Measurements from ENCODE around the gene ACSS2.

Gene ACSS2

DNA sequence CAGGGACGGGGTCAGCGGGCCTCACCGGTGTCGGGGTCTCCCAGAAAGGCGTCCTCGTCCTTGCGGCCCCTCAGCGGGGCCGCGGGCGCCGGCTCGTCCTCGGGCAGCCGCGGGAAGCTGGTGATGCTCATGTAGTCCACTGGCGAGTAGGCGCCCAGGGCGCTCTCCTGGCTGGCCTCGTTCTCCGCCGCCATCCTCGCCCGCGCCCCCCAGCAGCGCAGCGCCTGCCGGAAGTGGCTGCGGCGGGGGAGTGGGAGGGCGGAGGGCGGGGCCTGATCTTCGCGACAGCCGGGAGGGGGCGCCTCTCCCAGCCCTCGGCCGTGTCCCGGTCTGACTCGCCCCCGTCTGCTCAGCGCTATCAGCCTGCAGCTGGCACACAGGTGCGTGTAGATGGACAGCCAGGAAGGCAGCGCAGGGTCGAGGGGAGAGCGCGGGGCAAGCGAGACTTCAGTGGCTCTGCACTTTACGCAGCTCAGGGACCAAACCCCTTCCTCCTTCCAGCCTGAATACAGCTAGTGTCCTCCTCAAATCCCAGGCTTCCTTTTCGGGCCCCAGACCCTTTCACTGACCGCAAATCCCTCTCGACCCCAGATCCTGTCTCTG is 3.7 kb upstream of the ACSS2 start, which contains the start of gene GGT7:
Gene GGT7, minus strand, starts transcription at position 235 of the 603 bp plus-strand sequence. Its CDS starts 41 bp downstream, at position 194.
- ATAC-seq, result peak; percentile 80
- TF ChIP-seq PPARA (CRISPR knock-in tag; IDR thresholded peaks at IDR 0.05; ENCODE audit: borderline replicate concordance) (no peak), RARB (CRISPR knock-in tag; IDR thresholded peaks at IDR 0.05) (no peak), BACH2 (CRISPR knock-in tag; IDR thresholded peaks at IDR 0.05; ENCODE audit: borderline replicate concordance) (no peak)
- TF ChIP-seq, protein P1, sequence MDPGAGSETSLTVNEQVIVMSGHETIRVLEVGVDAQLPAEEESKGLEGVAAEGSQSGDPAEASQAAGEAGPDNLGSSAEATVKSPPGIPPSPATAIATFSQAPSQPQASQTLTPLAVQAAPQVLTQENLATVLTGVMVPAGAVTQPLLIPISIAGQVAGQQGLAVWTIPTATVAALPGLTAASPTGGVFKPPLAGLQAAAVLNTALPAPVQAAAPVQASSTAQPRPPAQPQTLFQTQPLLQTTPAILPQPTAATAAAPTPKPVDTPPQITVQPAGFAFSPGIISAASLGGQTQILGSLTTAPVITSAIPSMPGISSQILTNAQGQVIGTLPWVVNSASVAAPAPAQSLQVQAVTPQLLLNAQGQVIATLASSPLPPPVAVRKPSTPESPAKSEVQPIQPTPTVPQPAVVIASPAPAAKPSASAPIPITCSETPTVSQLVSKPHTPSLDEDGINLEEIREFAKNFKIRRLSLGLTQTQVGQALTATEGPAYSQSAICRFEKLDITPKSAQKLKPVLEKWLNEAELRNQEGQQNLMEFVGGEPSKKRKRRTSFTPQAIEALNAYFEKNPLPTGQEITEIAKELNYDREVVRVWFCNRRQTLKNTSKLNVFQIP (CRISPR knock-in tag; IDR thresholded peaks at IDR 0.05; ENCODE audit: borderline replicate concordance, low read depth), result no peak

DNA sequence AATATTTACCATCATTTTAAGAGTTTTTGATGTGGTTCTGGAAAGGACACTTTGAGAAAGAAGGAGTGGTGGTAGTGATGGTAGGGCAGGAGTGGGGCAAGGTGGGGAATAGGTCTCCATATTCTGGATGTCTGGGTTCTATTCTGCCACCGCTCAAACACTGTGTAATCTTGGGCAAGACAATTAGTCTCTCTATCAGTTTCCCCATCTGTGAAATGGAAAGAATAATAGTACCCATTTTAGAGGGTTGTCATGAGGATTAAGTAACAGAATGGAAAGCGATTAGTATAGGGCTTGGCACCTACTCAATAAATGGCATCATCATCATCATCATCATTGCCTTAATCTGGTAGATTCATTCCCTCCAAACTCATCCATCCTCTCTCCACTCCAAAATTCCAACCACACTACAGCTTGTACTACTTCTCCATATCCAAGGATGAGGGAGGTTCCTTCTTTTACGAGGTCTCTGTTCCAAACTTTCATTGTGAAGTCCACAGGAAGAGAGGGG is 2.8 kb upstream of the ACSS2 start:
- ATAC-seq, result no peak
- no peak for TF ChIP-seq ZNF8 (CRISPR knock-in tag; IDR thresholded peaks at IDR 0.05)
- TF ChIP-seq, protein P2, sequence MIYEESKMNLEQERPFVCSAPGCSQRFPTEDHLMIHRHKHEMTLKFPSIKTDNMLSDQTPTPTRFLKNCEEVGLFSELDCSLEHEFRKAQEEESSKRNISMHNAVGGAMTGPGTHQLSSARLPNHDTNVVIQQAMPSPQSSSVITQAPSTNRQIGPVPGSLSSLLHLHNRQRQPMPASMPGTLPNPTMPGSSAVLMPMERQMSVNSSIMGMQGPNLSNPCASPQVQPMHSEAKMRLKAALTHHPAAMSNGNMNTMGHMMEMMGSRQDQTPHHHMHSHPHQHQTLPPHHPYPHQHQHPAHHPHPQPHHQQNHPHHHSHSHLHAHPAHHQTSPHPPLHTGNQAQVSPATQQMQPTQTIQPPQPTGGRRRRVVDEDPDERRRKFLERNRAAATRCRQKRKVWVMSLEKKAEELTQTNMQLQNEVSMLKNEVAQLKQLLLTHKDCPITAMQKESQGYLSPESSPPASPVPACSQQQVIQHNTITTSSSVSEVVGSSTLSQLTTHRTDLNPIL (CRISPR knock-in tag; IDR thresholded peaks at IDR 0.05; ENCODE audit: low read depth), result no peak
- no peak for TF ChIP-seq TCF4 (CRISPR knock-in tag; IDR thresholded peaks at IDR 0.05; ENCODE audit: borderline replicate concordance)
- TF ChIP-seq, protein P3, sequence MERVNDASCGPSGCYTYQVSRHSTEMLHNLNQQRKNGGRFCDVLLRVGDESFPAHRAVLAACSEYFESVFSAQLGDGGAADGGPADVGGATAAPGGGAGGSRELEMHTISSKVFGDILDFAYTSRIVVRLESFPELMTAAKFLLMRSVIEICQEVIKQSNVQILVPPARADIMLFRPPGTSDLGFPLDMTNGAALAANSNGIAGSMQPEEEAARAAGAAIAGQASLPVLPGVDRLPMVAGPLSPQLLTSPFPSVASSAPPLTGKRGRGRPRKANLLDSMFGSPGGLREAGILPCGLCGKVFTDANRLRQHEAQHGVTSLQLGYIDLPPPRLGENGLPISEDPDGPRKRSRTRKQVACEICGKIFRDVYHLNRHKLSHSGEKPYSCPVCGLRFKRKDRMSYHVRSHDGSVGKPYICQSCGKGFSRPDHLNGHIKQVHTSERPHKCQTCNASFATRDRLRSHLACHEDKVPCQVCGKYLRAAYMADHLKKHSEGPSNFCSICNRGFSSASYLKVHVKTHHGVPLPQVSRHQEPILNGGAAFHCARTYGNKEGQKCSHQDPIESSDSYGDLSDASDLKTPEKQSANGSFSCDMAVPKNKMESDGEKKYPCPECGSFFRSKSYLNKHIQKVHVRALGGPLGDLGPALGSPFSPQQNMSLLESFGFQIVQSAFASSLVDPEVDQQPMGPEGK (CRISPR knock-in tag; IDR thresholded peaks at IDR 0.05; ENCODE audit: borderline replicate concordance), result no peak
- TF ChIP-seq TOX (CRISPR knock-in tag; IDR thresholded peaks at IDR 0.05; ENCODE audit: borderline replicate concordance), result no peak
- TF ChIP-seq ZFP30 (CRISPR knock-in tag; IDR thresholded peaks at IDR 0.05), result no peak
- no peak for TF ChIP-seq RARB (CRISPR knock-in tag; IDR thresholded peaks at IDR 0.05)
- no peak for TF ChIP-seq ZNF70 (CRISPR knock-in tag; IDR thresholded peaks at IDR 0.05)
- no peak for TF ChIP-seq OSR1 (CRISPR knock-in tag; IDR thresholded peaks at IDR 0.05)
- TF ChIP-seq ISL1 (CRISPR knock-in tag; IDR thresholded peaks at IDR 0.05), result no peak
- no peak for TF ChIP-seq GLIS3 (CRISPR knock-in tag; IDR thresholded peaks at IDR 0.05)
- no peak for TF ChIP-seq ZFP3 (CRISPR knock-in tag; IDR thresholded peaks at IDR 0.05)
- TF ChIP-seq ZNF565 (CRISPR knock-in tag; conservative IDR thresholded peaks at IDR 0.05; ENCODE audit: low read depth), result no peak
- no peak for TF ChIP-seq PPARA (CRISPR knock-in tag; IDR thresholded peaks at IDR 0.05; ENCODE audit: borderline replicate concordance)
- TF ChIP-seq, protein P1 (CRISPR knock-in tag; IDR thresholded peaks at IDR 0.05; ENCODE audit: borderline replicate concordance, low read depth), result no peak

DNA sequence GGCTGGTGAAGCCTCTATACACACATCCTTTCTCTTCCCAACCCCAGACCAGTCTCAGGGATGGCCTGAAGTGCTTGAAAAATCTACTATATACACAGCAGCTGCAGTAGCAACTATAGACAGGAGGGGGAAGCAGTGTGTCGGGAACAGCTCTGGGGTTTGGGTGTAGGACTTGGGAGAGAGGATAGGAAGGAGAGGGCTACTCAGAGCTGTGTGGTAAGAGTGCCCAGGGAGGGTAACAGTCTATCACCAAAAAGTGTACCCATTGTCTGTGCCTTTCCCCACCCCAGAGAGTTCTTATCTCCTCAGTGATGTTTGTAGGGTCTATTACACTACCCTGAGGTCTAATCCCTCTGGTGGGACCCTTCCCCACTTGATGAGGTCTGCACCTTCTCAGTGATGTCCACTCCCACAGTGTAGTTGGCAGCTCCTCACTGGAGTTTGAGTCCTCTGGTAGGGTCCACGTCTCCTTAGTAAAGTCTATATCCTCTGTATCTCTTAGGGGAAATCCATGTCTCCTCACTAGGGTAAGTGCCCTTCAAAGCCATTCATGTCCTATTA is 2.2 kb upstream of the ACSS2 start:
- TF ChIP-seq ESRRG (CRISPR knock-in tag; IDR thresholded peaks at IDR 0.05), result no peak
- TF ChIP-seq, protein P4, sequence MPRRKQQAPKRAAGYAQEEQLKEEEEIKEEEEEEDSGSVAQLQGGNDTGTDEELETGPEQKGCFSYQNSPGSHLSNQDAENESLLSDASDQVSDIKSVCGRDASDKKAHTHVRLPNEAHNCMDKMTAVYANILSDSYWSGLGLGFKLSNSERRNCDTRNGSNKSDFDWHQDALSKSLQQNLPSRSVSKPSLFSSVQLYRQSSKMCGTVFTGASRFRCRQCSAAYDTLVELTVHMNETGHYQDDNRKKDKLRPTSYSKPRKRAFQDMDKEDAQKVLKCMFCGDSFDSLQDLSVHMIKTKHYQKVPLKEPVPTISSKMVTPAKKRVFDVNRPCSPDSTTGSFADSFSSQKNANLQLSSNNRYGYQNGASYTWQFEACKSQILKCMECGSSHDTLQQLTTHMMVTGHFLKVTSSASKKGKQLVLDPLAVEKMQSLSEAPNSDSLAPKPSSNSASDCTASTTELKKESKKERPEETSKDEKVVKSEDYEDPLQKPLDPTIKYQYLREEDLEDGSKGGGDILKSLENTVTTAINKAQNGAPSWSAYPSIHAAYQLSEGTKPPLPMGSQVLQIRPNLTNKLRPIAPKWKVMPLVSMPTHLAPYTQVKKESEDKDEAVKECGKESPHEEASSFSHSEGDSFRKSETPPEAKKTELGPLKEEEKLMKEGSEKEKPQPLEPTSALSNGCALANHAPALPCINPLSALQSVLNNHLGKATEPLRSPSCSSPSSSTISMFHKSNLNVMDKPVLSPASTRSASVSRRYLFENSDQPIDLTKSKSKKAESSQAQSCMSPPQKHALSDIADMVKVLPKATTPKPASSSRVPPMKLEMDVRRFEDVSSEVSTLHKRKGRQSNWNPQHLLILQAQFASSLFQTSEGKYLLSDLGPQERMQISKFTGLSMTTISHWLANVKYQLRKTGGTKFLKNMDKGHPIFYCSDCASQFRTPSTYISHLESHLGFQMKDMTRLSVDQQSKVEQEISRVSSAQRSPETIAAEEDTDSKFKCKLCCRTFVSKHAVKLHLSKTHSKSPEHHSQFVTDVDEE (CRISPR knock-in tag; IDR thresholded peaks at IDR 0.05), result no peak
- TF ChIP-seq, protein P5, sequence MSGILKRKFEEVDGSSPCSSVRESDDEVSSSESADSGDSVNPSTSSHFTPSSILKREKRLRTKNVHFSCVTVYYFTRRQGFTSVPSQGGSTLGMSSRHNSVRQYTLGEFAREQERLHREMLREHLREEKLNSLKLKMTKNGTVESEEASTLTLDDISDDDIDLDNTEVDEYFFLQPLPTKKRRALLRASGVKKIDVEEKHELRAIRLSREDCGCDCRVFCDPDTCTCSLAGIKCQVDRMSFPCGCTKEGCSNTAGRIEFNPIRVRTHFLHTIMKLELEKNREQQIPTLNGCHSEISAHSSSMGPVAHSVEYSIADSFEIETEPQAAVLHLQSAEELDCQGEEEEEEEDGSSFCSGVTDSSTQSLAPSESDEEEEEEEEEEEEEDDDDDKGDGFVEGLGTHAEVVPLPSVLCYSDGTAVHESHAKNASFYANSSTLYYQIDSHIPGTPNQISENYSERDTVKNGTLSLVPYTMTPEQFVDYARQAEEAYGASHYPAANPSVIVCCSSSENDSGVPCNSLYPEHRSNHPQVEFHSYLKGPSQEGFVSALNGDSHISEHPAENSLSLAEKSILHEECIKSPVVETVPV (CRISPR knock-in tag; IDR thresholded peaks at IDR 0.05), result no peak
- no peak for TF ChIP-seq ZFP3 (CRISPR knock-in tag; IDR thresholded peaks at IDR 0.05)
- TF ChIP-seq GLIS3 (CRISPR knock-in tag; IDR thresholded peaks at IDR 0.05), result no peak
- no peak for TF ChIP-seq ISL1 (CRISPR knock-in tag; IDR thresholded peaks at IDR 0.05)
- TF ChIP-seq ZC3H10 (CRISPR knock-in tag; IDR thresholded peaks at IDR 0.05), result no peak
- TF ChIP-seq, protein P3 (CRISPR knock-in tag; IDR thresholded peaks at IDR 0.05; ENCODE audit: borderline replicate concordance), result no peak
- TF ChIP-seq CSDC2 (CRISPR knock-in tag; IDR thresholded peaks at IDR 0.05), result no peak
- no peak for TF ChIP-seq RARB (CRISPR knock-in tag; IDR thresholded peaks at IDR 0.05)
- no peak for TF ChIP-seq TOX (CRISPR knock-in tag; IDR thresholded peaks at IDR 0.05; ENCODE audit: borderline replicate concordance)
- TF ChIP-seq ZNF565 (CRISPR knock-in tag; conservative IDR thresholded peaks at IDR 0.05; ENCODE audit: low read depth), result no peak
- no peak for TF ChIP-seq SNAI2 (CRISPR knock-in tag; IDR thresholded peaks at IDR 0.05)

More for the DNA sequence above, 2.2 kb upstream of the ACSS2 start:
- ATAC-seq, result peak; percentile 69

All from SK-N-SH treated with all-trans-retinoic acid at 6 μM for 48 hours (cell line).